Stimulated activated memory B cell treated with anti-CD40 and anti-IgM and Interleukin-4, amounts not matched to agents 10 μg/mL and 1 μg/mL and 100 μg/mL, for 72 hours (primary cell): Measurements from ENCODE around the gene SMS.
A peak's percentile ranks its signal among the peaks of the same experiment; 100 is the strongest.

Experiments used
- ATAC-seq: fragments of 150-1000 bp; cut with Tn5 transposase; 2 replicates; pipeline ENCODE4 v1.10.0; 2021
- H3K27ac Mint-ChIP-seq: one replicate; pipeline ENCODE4 v1.8.0; 2022; ENCODE audit warnings: mild to moderate bottlenecking, mixed read lengths
- H3K27me3 Mint-ChIP-seq: one replicate; pipeline ENCODE4 v1.8.0; 2022; ENCODE audit warnings: mixed read lengths
- H3K36me3 Mint-ChIP-seq: one replicate; pipeline ENCODE4 v1.8.0; 2022; ENCODE audit warnings: mixed read lengths
- H3K4me1 Mint-ChIP-seq: one replicate; pipeline ENCODE4 v1.8.0; 2022; ENCODE audit warnings: mixed read lengths
- H3K4me3 Mint-ChIP-seq: one replicate; pipeline ENCODE4 v1.8.0; 2022; ENCODE audit warnings: mild to moderate bottlenecking, moderate library complexity, mixed read lengths
- H3K9me3 Mint-ChIP-seq: one replicate; pipeline ENCODE4 v1.8.0; 2022; ENCODE audit warnings: mixed read lengths

Gene SMS

GRCh38 chrX:21940356-21940829 lies at the start of gene SMS:
Gene SMS (plus strand): TSS chrX:21940709. CDS start chrX:21940825, 116 bp downstream.
- Mint-ChIP-seq H3K27ac (peak within 1 kb of the TSS; percentile 63), H3K4me1 (peaks cover 17% of the 10 kb centered on the region), H3K9me3 (no peaks in the 10 kb centered on the region), H3K36me3 (peaks cover 6% of the 10 kb centered on the region), H3K4me3 (peak within 1 kb of the TSS; percentile 91), H3K27me3 (no peaks in the 10 kb centered on the region)
- ATAC-seq, result peak; percentile 82

- Mint-ChIP-seq H3K4me3 (no peak overlapping the region), H3K27me3 (no peaks in the 10 kb centered on the region), H3K4me1 (no peaks in the 10 kb centered on the region), H3K9me3 (no peaks in the 10 kb centered on the region), H3K27ac (no peak overlapping the region), H3K36me3 (no peaks in the 10 kb centered on the region)
- ATAC-seq, result no peak
Measured at GRCh38 chrX:21905313-21905712, 35.2 kb upstream of the SMS start.

GRCh38 chrX:21905953-21906352 lies 34.6 kb upstream of the SMS start:
- Mint-ChIP-seq H3K4me3 (no peak overlapping the region), H3K9me3 (no peaks in the 10 kb centered on the region), H3K4me1 (no peaks in the 10 kb centered on the region), H3K27ac (no peak overlapping the region), H3K27me3 (no peaks in the 10 kb centered on the region), H3K36me3 (peaks cover under 1% of the 10 kb centered on the region)
- no peak for ATAC-seq

GRCh38 chrX:21907260-21907659 lies 33.2 kb upstream of the SMS start:
- H3K36me3 Mint-ChIP-seq, result peaks cover 5% of the 10 kb centered on the region
- H3K4me3 Mint-ChIP-seq, result no peak overlapping the region
- no peak for ATAC-seq
- no peaks in the 10 kb centered on the region for H3K4me1 Mint-ChIP-seq
- H3K27me3 Mint-ChIP-seq, result no peaks in the 10 kb centered on the region
- H3K27ac Mint-ChIP-seq, result no peak overlapping the region
- H3K9me3 Mint-ChIP-seq, result no peaks in the 10 kb centered on the region

- Mint-ChIP-seq H3K9me3 (no peaks in the 10 kb centered on the region), H3K4me3 (no peak overlapping the region)
- no peak for ATAC-seq
Measured at GRCh38 chrX:21911481-21911880, 29.0 kb upstream of the SMS start.

GRCh38 chrX:21912220-21912619 lies 28.3 kb upstream of the SMS start:
- no peak for ATAC-seq
- Mint-ChIP-seq H3K27ac (no peak overlapping the region), H3K27me3 (no peaks in the 10 kb centered on the region), H3K4me1 (no peaks in the 10 kb centered on the region), H3K36me3 (peaks cover 5% of the 10 kb centered on the region), H3K9me3 (no peaks in the 10 kb centered on the region), H3K4me3 (no peak overlapping the region)

More at GRCh38 chrX:21911481-21911880, 29.0 kb upstream of the SMS start:
- H3K36me3 Mint-ChIP-seq, result peaks cover 5% of the 10 kb centered on the region
- no peaks in the 10 kb centered on the region for H3K27me3 Mint-ChIP-seq
- no peaks in the 10 kb centered on the region for H3K4me1 Mint-ChIP-seq
- H3K27ac Mint-ChIP-seq, result no peak overlapping the region

GRCh38 chrX:21912989-21913388 lies 27.5 kb upstream of the SMS start:
- Mint-ChIP-seq H3K4me3 (no peak overlapping the region), H3K4me1 (no peaks in the 10 kb centered on the region), H3K36me3 (peaks cover 5% of the 10 kb centered on the region), H3K27me3 (no peaks in the 10 kb centered on the region), H3K9me3 (no peaks in the 10 kb centered on the region), H3K27ac (no peak overlapping the region)
- ATAC-seq, result no peak

GRCh38 chrX:21926116-21926515 lies 14.4 kb upstream of the SMS start:
- H3K4me1 Mint-ChIP-seq, result peaks cover 5% of the 10 kb centered on the region
- peaks cover 3% of the 10 kb centered on the region for H3K9me3 Mint-ChIP-seq
- H3K27me3 Mint-ChIP-seq, result no peaks in the 10 kb centered on the region
- H3K36me3 Mint-ChIP-seq, result peaks cover 20% of the 10 kb centered on the region
- ATAC-seq, result no peak
- no peak overlapping the region for H3K27ac Mint-ChIP-seq
- no peak overlapping the region for H3K4me3 Mint-ChIP-seq

- no peak for ATAC-seq
- H3K9me3 Mint-ChIP-seq, result peaks cover 3% of the 10 kb centered on the region
- H3K27me3 Mint-ChIP-seq, result no peaks in the 10 kb centered on the region
- H3K27ac Mint-ChIP-seq, result no peak overlapping the region
- peaks cover 5% of the 10 kb centered on the region for H3K4me1 Mint-ChIP-seq
- H3K36me3 Mint-ChIP-seq, result peaks cover 20% of the 10 kb centered on the region
- no peak overlapping the region for H3K4me3 Mint-ChIP-seq
Measured at GRCh38 chrX:21926527-21927278, 13.8 kb upstream of the SMS start.

- Mint-ChIP-seq H3K9me3 (peaks cover 3% of the 10 kb centered on the region), H3K4me1 (peaks cover 5% of the 10 kb centered on the region), H3K27me3 (no peaks in the 10 kb centered on the region), H3K36me3 (peaks cover 13% of the 10 kb centered on the region), H3K27ac (no peak overlapping the region), H3K4me3 (no peak overlapping the region)
- ATAC-seq, result no peak
Measured at GRCh38 chrX:21929209-21929608, 11.3 kb upstream of the SMS start.

- Mint-ChIP-seq H3K27me3 (no peaks in the 10 kb centered on the region), H3K4me1 (peaks cover 5% of the 10 kb centered on the region), H3K36me3 (peaks cover 13% of the 10 kb centered on the region), H3K4me3 (no peak overlapping the region), H3K27ac (no peak overlapping the region), H3K9me3 (peaks cover 3% of the 10 kb centered on the region)
- ATAC-seq, result no peak
Measured at GRCh38 chrX:21930986-21931385, 9.5 kb upstream of the SMS start.

- H3K36me3 Mint-ChIP-seq, result peaks cover 13% of the 10 kb centered on the region
- no peaks in the 10 kb centered on the region for H3K27me3 Mint-ChIP-seq
- H3K27ac Mint-ChIP-seq, result no peak overlapping the region
- H3K4me3 Mint-ChIP-seq, result no peak overlapping the region
- peaks cover 5% of the 10 kb centered on the region for H3K4me1 Mint-ChIP-seq
- peaks cover 3% of the 10 kb centered on the region for H3K9me3 Mint-ChIP-seq
- ATAC-seq, result no peak
Measured at GRCh38 chrX:21932292-21933002, 8.1 kb upstream of the SMS start.

GRCh38 chrX:21933077-21933476 lies 7.4 kb upstream of the SMS start:
- Mint-ChIP-seq H3K27me3 (no peaks in the 10 kb centered on the region), H3K4me1 (peaks cover 5% of the 10 kb centered on the region), H3K9me3 (peaks cover 3% of the 10 kb centered on the region), H3K4me3 (no peak overlapping the region), H3K27ac (no peak overlapping the region), H3K36me3 (peaks cover 13% of the 10 kb centered on the region)
- ATAC-seq, result no peak

- no peak for ATAC-seq
- Mint-ChIP-seq H3K27me3 (no peaks in the 10 kb centered on the region), H3K9me3 (peaks cover 3% of the 10 kb centered on the region), H3K27ac (no peak overlapping the region), H3K4me1 (peaks cover 5% of the 10 kb centered on the region), H3K4me3 (no peak overlapping the region), H3K36me3 (peaks cover 8% of the 10 kb centered on the region)
Measured at GRCh38 chrX:21934414-21934813, 6.1 kb upstream of the SMS start.

- peak overlapping the region; percentile 51 for H3K27ac Mint-ChIP-seq
Measured at GRCh38 chrX:21939906-21940305, 603 bp upstream of the SMS start.

More at GRCh38 chrX:21939906-21940305, 603 bp upstream of the SMS start:
- Mint-ChIP-seq H3K4me3 (peak overlapping the region; percentile 70), H3K4me1 (peaks cover 17% of the 10 kb centered on the region), H3K27me3 (no peaks in the 10 kb centered on the region), H3K9me3 (no peaks in the 10 kb centered on the region), H3K36me3 (peaks cover 6% of the 10 kb centered on the region)
- ATAC-seq, result no peak
